Ecto neural progenitor cell (in vitro differentiated cells): ENCODE results near the gene ZMYM5.
"Not testable (repeated sequence)": the region's sequence is repeated elsewhere in the genome, so short reads cannot be mapped to it uniquely, and the experiment has no call there.

Experiments used
- DNase-seq: peaks from one replicate; pipeline ENCODE4 v3.0.0-alpha.2; 2018; ENCODE audit warnings: low spot score

Gene ZMYM5

DNA sequence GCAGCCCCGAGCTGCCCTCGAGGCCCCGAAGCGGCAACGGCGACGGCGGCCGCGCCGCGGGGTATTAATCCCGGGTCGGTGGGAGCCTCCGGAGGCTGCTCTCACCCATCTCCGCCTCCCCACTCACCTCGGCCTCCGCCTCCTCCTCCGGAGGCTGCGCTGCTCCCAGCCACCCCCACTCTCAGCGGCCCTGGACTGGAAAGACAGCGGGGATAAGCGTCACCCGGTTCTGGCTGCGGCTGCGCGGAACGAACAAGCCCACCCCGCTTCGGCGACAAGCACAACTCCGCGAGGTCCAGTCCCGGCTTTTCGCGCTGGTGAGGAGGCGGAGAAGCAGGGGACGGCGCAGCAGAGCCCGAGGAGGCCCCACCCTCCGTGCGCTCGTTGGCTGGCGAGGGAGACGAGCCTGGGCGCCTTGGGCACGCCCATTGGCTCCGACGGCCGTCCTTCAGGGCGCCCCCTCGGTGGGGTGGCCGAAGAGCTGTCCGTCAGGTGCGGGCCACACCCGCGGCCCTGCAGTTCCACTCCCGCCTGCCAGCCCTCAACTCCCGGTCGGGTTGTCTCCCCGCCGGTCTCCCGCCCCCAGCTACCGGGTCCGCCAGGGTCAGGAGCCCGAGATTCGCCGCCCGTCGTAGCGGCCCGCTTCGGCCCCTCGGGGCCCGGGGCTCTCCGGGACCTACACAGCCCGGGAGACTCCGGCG lies at the start of gene ZMYM5:
TSS of gene ZMYM5 (minus strand) at position 327 of the 701 bp plus-strand sequence. CDS start 11,469 bp downstream, outside the sequence.
- peak; percentile 99 for DNase-seq

DNA sequence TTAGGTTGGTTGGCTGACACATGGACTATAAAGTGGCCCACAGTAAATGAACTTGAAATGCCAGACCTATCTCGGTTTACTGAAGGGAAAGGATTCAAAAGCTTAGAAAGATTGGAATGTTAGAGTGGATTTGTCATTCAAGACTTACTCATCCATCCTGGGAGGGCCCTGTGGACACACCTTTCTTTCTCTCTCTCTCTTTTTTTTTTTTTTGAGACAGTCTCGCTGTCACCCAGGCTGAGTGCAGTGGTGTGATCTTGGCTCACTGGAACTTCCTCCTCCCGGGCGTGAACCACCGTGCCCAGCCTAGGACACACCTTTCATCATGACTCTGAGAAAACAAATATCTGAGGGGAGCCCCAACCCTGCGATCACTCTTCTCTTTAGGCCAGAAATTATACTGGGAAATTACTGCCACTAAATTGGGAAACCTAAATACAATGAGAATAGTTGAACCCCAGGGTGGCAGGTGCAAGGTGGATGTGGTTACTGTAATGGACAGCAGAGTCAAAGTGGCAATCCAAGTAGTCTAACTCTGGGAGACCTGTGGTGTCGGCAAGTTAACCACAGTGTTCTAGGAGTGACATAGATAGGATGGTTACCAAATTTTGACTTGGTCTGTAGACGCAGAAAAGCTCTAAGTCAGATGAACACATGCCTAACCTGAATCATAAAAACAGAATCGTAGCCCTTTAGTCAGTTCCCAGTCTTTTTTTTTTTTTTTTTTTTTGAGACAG lies 47.1 kb upstream of the ZMYM5 start:
- no peak for DNase-seq

DNA sequence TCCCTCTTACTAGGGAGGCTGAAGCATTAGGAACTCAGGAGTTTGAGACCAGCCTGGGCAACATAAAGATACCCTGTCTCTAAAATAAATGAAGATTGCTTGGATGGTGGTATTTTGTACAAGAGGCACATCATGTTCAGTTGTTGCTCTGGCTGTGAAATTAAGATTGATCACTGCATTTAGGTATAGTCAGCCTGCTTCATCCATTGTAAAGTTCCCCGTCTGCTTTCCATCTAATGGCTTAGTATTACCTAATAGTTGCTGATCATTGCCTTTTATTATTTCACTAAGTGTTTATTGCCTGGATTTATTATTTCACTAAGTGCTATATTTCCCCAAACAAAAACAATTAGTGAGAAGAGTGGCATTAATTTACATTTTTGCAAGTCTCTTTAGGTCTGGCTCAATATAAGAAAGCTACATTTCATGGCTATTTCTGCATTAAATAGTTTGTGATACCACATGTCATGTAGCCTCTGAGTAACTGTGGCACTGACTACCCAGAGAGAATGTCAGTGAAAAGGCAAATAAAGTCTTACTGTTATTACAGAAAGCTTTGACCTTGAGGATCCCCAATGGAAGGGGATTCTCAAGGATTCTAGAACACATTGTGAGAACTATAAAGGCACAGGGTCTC lies 45.0 kb upstream of the ZMYM5 start:
- DNase-seq = no peak

DNA sequence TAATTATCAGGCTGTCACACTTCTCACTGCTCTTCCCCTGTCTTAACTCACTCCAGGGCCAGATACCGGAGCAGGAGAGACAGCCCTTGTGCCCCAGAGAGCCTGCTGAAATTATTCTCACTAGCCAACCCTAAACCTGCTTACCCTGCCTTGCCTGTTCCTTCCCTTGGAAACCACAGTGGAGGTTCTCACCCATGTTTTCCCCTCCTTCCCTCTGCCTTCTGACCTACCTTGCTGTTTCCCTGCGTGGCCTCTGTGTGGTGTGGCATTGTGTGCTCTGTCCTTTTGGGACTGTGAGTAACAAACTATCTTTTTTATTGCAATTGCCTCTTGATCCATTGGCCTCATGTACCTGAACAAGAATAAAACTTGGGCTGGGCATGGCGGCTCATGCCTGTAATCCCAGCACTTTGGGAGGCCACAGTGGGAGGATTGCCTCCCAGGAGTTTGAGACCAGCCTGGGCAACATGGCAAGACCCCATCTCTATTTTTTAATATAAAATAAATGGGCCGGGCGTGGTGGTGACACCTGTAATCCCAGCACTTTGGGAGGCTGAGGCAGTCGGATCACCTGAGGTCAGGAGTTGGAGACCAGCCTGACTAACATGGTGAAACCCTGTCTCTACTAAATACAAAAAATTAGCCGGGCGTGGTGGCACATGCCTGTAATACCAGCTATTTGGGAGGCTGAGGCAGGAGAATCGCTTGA lies 42.2 kb upstream of the ZMYM5 start:
- DNase-seq = not testable (repeated sequence)

DNA sequence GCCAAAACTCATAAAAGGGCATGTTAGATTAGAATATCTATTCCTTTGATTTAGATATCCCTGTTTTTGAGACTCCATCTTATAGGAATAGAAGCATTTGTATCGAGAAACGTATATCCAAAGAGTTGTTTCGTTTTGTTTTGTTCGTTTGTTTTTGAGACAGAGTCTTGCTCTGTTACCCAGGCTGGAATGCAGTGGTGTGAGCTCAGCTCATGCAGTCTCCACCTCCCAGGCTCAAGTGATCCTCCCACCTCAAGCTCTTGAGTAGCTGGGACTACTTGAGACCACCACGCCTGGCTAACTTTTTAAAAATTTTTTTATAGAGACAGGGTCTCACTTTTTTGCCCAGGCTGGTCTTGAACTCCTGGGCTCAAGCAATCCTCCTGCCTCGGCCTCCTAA lies 26.6 kb upstream of the ZMYM5 start:
- no peak for DNase-seq

DNA sequence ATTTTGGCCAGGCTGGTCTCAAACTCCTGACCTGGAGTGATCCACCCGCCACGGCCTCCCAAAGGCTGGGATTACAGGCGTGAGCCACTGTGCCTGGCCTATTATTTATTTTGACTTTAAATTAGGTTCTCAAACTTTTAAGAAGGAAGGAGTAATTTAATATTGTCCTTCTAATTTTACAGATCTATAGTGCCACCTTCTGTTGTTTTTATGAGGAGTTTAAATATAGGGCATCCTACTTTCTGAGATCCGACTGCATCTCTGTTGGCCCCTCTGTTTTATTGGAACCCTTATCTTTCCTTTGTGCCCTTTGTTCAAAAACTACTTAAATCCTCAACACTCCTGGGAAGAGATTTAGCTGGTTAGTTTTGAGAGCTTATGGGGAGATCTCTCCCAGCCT lies 25.4 kb upstream of the ZMYM5 start:
- no peak for DNase-seq

DNA sequence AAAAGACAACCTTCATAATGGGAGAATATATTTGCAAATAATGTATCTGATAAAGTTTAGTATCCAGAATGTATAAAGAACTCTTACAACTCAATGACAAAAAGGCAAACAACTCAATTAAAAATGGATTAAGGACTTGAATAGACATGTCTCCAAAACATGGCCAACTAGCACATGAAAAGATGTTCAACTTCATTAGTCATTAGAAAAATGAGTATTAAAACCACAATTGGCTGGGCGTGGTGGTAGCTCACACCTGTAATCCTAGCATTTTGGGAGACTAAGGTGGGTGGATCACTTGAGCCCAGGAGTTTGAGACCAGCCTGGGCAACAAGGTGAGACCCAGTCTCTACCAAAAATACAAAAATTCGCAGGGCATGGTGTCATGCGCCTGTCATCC lies 18.8 kb upstream of the ZMYM5 start:
- no peak for DNase-seq

DNA sequence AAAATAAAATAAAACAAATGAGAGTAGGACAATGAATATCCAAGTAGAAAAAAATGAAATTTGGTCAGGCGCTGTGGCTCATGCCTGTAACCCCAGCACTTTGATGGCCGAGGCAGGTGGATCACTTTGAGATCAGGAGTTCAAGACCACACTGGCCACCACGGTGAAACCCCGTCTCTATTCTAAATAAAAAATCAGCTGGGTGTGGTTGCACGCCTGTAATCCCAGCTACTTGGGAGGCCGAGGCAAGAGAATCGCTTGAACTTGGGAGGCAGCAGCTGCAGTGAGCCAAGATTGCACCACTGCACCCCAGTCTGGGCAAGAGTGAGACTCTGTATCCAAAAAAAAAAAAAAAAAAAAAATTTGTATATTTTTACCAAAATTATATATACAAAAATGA lies 18.2 kb upstream of the ZMYM5 start:
- no peak for DNase-seq

DNA sequence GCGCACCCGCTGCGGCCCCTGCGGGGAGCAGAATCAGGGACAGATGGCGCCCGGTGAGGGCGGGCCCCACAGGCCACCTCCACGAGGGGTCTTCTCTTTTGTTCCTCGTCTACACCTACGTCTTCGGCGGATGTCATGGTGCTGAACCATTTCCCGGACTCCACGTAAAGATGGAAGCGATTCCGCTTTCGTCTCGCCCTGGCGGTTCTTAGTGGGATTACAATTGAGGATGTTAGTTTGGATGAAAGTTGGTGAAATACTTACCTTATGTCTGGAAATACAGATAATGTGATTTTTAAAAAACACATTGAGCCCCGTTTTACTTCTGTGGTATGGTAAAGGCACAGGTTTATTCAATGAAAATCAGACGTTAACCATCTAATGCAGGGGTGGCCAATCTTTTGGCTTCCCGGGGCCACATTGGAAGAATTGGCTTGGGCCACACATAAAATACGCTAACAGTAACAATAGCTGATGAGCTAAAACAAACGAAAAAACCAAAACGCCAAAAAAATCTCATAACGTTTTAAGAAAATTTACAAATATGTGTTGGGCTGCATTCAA lies 1.4 kb upstream of the ZMYM5 start:
- DNase-seq = no peak

DNA sequence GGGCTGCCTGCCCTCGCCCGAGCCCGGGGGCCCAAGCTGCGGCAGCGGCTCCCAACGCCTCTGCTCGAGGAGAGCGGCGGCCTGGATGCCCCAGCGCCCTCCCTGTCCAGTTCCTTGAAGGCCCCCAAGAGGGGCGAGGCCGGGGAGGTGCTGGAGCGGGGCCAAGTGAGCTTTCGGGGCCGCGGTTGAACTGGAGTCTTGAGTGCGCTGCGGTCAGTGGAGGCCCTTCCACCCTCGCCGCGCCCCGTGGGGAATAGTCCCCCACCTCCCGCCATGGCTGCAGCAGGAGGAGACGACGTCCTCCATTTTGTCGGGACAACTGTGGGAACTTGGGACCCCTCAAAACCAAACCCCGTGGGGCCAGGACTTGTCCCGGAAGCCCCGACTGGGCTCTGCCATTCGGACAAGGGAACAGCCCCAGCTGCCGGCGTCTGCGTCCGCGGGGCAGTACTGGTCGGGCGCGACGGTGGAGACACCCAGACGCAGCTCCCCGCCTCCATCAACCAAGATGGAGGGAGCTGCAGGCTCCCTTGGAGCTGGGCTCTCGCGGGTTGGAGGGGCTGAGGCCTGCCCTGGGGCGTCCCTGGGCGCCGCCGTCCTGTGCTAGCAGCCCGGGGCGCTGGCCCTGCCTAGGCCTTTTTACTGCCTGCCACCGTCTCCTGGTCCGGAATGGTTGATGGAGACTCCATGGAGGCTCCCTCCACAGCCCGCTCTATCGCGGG lies 736 bp upstream of the ZMYM5 start:
- peak; percentile 79 for DNase-seq

DNA sequence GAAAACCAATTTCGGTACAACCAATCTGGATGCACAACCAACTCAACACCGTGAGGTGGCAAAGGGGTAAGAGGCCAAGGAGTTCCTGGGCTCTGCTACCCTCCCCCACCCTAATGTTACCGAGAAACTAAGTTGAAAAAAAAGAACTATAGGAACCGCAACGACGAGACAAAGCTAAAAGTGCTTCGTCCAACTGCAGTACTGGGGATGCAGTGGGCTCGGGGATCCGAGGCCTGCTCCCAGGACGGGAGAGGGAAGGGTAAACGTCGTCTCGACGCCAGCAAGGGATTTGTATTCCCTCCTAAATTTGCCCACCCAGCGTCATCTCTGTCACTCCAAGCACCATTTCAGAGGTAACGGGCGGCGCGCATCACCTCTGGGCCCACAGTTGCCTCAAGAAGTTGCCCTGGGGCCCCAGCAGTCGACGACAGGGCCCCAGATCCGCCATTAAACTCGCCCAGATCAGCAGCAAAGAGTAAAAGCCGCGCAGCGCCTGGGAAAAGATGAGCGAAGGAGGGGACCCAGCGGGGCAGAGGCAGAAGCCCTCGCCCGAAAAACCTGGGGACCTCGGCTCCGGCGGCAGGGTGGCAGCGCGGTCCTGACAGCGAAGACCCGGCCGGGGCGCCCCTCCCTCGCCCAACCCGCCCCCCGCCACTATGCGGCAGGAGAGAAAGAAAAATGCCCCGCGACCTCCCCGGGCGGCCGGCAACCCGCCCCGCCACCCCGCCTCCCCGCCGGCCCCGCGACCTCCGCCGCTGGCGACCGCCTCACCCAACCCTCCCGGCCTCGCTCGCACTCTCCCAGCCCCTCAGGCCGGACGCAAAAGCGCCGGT lies 752 bp downstream of the ZMYM5 start:
- peak; percentile 72 for DNase-seq

DNA sequence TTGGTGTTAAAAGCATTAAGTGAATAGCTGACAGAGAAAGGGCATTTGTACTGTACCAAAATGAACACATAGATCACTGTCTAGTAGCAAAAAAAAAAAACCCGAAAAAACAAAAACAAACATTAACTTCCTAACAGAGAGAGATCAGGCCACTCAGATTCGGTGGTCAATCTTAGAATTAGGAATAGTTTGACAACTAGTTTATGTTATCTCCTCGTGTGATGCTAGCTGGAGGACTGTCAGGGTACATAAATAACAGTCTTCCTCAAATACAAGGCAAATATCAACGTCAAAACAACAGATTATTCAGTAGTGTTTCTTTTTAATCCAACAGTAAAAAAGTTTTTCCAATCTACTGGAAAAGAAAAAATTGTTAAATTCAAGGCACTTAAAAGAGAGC lies 1.7 kb downstream of the ZMYM5 start:
- no peak for DNase-seq

DNA sequence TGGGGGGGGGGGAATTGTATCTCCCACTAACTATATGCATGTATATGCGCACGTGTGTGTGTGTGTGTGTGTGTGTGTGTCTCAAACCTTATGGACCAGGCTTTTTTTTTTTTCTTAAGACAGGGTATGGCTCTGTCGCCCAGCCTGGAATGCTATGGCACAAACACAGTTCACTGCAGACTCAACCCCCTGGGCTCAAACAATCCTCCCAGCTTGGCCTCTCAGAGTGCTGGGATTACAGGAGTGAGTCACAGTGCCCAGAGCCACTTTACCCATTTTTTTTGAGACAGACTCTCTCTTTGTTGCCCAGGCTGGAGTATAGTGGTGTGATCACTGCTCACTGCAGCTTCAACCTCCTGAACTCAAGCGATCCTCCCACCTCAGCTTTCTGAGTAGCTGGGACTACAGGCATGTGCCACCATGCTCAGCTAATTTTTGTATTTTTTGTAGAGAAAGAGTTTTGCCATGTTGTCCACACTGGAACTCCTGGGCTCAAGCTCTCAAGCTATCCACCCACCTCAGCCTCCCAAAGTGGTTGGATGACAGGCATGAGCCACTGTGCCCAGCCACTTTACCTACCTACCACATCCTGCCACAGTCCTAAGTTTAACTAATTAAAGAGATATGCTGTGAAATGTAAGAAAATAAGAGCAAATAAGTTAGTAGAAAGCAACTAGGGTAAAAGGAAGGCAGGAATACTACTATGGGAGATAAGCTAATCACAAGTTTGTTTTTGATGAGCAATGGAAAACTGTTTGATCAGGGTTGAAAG lies 2.4 kb downstream of the ZMYM5 start:
- DNase-seq = no peak

DNA sequence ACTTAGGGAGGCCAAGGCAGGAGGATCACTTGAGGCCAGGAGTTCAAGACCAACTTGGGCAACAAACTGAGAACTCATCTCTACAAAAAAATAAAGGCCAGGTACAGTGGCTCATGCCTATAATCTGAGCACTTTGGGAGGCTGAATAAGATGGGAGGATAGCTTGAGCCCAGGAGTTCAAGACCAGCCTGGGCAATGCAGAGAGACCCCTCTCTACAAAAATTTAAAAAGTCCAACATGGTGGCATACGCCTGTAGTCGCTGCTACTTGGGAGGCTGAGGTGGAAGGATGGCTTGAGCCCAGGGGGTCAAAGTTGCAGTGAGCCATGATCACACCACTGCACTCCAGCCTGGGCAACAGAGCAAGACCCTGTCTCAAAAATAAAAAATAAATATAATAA lies 5.8 kb downstream of the ZMYM5 start:
- not testable (repeated sequence) for DNase-seq

DNA sequence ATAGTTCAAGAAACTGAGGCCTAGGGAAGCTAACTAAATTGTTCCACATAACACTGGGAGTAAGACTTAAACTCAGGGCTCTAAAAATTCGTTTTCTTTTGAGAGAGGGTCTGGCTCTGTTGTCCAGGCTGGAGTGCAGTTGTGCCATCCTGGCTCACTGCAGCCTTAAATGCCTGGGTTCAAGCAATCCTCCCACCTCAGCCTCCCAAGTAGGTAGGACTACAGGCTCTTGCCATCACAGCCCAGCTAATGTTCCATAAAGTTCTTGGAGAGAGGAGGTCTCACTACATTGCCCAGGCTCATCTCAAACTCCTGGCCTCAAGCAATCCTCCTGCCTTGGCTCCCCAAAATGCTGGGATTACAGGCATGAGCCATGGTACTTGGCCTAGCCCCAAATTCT lies 10.7 kb downstream of the ZMYM5 start:
- no peak for DNase-seq

DNA sequence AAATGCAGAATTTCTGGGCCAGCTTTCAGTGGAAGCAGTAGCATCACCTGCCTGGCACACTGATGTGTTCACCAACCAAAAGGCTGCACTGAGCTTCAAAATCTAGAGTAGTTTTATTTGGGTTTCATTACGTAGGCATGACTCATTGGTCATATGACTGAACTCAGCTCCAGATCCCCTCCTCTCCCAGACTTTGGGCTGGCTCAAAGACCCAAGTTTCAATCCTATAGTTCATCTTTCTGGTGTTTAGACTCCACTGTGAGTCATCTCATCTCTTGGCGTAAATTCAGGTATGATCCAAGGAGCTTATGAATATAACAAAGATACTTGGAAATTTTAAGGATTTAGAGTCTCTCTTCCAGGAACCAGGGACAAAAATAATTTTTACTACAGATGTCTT lies 17.7 kb downstream of the ZMYM5 start:
- DNase-seq = no peak

DNA sequence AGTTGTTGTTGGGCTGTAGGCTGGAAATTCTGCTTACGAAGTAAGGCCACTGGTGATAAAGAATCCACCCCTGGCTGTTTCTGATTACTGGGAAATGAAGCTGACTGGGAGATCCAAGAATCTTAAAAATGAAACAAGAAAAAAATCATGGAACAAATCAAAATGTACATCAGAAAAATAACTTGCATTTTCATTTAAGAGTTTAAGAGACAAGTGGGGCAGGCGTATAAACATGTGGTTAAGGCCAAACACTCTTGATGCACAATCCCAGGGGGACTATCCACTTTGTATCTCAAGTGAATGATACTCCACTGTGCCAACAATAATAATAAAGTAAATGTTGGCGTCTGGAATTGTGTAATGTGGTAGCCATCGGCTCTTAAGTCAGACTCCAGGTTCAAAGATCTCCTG lies 24.6 kb downstream of the ZMYM5 start:
- no peak for DNase-seq

DNA sequence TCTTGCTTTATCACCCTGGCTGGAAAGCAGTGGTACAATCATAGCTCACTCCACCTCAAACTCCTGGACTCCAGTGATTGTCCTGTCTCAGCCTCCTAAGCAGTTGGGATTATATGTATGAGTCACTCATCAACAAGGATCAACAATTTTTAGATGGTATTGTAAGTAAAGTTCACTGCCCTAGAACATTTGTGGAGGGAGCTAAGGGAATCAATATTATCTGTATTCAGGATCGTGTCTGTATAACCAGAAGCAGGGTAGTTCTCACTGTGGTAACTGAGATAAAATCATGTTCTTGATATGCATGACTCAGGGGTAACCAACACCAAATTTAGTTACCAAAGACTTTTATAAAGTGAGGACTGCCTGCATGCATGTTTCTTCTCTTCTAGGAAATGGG lies 27.0 kb downstream of the ZMYM5 start:
- no peak for DNase-seq

DNA sequence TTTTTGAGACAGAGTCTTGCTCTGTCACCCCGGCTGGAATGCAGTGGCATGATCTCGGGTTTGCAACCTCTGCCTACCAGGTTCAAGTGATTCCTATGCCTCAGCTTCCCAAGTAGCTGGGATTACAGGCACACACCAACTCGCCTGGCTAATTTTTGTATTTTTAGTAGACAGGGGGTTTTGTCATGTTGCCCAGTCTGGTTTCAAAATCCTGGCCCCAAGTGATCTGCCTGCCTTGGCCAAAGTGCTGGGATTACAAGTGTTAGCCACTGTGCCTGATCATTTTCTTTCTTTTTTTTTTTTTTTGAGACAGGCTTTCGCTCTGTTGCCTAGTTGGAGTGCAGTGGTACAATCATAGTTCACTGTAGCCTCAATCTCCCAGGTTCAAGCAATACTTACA lies 28.7 kb downstream of the ZMYM5 start:
- DNase-seq = no peak

DNA sequence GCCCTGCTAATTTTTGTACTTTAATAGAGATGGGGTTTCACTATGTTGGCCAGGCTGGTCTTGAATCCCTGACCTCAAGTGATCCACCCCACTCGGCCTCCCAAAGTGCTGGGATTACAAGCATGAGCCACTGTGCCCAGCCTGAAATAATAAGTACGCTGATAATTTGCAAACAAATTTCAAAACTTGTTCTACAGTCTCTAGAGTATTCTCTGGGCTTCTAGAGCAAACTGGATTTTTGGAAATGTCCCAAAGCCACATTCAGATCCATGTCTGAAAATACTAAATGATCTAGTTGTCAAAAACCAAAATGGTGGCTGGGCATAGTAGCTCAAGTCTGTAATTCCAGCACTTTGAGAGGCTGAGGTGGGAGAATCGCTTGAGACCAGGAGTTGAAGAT lies 40.8 kb downstream of the ZMYM5 start:
- no peak for DNase-seq
